ENCODE measurements around the gene TCIRG1. TPM values are rescaled to one million over a fixed set of nuclear protein-coding genes. Genes with fewer than 3 reads are reported as not detected.

Gene TCIRG1
- total and polyA plus RNA-seq, 2 of the 13 experiments (the other 11 are each of a cell fraction or from before 2014, with no cell fraction given), result 48.0 to 69.6 TPM

GRCh38 chr11:68030318-68031143 is 8.3 kb upstream of the TCIRG1 start, which contains the start of gene NDUFS8 (continued):
- no peak for TF ChIP-seq SIX1 (CRISPR knock-in tag; IDR thresholded peaks at IDR 0.05; ENCODE audit: borderline replicate concordance)
- TF ChIP-seq, protein P1, sequence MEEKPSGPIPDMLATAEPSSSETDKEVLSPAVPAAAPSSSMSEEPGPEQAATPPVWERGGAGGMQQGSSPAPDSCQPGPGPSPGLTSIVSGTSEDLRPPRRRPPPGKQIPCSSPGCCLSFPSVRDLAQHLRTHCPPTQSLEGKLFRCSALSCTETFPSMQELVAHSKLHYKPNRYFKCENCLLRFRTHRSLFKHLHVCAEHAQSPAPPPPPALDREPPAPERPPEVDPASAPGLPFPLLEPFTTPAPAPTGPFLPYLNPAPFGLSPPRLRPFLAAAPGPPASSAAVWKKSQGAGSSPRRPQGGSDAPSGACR (CRISPR knock-in tag; IDR thresholded peaks at IDR 0.05), result 0 out of 2 replicates have a peak, but pooled peaks have one; percentile 52
- TF ChIP-seq ZNF75D (CRISPR knock-in tag; IDR thresholded peaks at IDR 0.05; ENCODE audit: borderline replicate concordance), result no peak
- no peak for TF ChIP-seq BRCA1 (CRISPR knock-in tag; IDR thresholded peaks at IDR 0.05)
- TF ChIP-seq ZNF501 (CRISPR knock-in tag; IDR thresholded peaks at IDR 0.05), result peak; percentile 64; the same call in 1 of the 2 replicates
- TF ChIP-seq, protein P2, sequence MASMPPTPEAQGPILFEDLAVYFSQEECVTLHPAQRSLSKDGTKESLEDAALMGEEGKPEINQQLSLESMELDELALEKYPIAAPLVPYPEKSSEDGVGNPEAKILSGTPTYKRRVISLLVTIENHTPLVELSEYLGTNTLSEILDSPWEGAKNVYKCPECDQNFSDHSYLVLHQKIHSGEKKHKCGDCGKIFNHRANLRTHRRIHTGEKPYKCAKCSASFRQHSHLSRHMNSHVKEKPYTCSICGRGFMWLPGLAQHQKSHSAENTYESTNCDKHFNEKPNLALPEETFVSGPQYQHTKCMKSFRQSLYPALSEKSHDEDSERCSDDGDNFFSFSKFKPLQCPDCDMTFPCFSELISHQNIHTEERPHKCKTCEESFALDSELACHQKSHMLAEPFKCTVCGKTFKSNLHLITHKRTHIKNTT (CRISPR knock-in tag; IDR thresholded peaks at IDR 0.05), result no peak
- peak; percentile 65 for TF ChIP-seq POGK (CRISPR knock-in tag; conservative IDR thresholded peaks at IDR 0.05)
- peak; percentile 52 to 79; a peak in 1 of 4 replicates for TF ChIP-seq HMGXB4 (CRISPR knock-in tag; IDR thresholded peaks at IDR 0.05; ENCODE audit: borderline replicate concordance in 1 of 2, low read depth in 1 of 2)
- TF ChIP-seq MXD3 (CRISPR knock-in tag; IDR thresholded peaks at IDR 0.05), result peak; percentile 49; the same call in 1 of the 2 replicates
- TF ChIP-seq KAT8 (CRISPR knock-in tag; IDR thresholded peaks at IDR 0.05), result peak; percentile 79
- TF ChIP-seq ZNF781 (CRISPR knock-in tag; IDR thresholded peaks at IDR 0.05; ENCODE audit: borderline replicate concordance, not compliant biosample characterization), result no peak
- TF ChIP-seq, protein P3, sequence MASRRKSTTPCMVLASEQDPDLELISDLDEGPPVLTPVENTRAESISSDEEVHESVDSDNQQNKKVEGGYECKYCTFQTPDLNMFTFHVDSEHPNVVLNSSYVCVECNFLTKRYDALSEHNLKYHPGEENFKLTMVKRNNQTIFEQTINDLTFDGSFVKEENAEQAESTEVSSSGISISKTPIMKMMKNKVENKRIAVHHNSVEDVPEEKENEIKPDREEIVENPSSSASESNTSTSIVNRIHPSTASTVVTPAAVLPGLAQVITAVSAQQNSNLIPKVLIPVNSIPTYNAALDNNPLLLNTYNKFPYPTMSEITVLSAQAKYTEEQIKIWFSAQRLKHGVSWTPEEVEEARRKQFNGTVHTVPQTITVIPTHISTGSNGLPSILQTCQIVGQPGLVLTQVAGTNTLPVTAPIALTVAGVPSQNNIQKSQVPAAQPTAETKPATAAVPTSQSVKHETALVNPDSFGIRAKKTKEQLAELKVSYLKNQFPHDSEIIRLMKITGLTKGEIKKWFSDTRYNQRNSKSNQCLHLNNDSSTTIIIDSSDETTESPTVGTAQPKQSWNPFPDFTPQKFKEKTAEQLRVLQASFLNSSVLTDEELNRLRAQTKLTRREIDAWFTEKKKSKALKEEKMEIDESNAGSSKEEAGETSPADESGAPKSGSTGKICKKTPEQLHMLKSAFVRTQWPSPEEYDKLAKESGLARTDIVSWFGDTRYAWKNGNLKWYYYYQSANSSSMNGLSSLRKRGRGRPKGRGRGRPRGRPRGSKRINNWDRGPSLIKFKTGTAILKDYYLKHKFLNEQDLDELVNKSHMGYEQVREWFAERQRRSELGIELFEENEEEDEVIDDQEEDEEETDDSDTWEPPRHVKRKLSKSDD (CRISPR knock-in tag; IDR thresholded peaks at IDR 0.05; ENCODE audit: low read depth), result no peak
- no peak; the same call in 1 of the 2 replicates for TF ChIP-seq TP53 (CRISPR knock-in tag; conservative IDR thresholded peaks at IDR 0.05)
- TF ChIP-seq BHLHE40 (IDR thresholded peaks at IDR 0.05; ENCODE audit: low read length), result no peak; the same call in 1 of the 2 replicates
- no peak for TF ChIP-seq NFE2 (CRISPR knock-in tag; IDR thresholded peaks at IDR 0.05)
- no peak for TF ChIP-seq U2AF2 (IDR thresholded peaks at IDR 0.05; ENCODE audit: low read depth, low read length)
- TF ChIP-seq, protein P4, sequence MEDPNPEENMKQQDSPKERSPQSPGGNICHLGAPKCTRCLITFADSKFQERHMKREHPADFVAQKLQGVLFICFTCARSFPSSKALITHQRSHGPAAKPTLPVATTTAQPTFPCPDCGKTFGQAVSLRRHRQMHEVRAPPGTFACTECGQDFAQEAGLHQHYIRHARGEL (CRISPR knock-in tag; IDR thresholded peaks at IDR 0.05), result peak; percentile 78

Data from HepG2 (cell line).